ENCODE measurements around the gene SMIM41. TPM values are rescaled to one million over a fixed set of nuclear protein-coding genes. Genes with fewer than 3 reads are reported as not detected.

The SMIM41 gene
- total and polyA plus RNA-seq, 2 donors (not counting 1 experiment from before 2014, with no cell fraction given), result 2.0 to 4.8 TPM

DNA sequence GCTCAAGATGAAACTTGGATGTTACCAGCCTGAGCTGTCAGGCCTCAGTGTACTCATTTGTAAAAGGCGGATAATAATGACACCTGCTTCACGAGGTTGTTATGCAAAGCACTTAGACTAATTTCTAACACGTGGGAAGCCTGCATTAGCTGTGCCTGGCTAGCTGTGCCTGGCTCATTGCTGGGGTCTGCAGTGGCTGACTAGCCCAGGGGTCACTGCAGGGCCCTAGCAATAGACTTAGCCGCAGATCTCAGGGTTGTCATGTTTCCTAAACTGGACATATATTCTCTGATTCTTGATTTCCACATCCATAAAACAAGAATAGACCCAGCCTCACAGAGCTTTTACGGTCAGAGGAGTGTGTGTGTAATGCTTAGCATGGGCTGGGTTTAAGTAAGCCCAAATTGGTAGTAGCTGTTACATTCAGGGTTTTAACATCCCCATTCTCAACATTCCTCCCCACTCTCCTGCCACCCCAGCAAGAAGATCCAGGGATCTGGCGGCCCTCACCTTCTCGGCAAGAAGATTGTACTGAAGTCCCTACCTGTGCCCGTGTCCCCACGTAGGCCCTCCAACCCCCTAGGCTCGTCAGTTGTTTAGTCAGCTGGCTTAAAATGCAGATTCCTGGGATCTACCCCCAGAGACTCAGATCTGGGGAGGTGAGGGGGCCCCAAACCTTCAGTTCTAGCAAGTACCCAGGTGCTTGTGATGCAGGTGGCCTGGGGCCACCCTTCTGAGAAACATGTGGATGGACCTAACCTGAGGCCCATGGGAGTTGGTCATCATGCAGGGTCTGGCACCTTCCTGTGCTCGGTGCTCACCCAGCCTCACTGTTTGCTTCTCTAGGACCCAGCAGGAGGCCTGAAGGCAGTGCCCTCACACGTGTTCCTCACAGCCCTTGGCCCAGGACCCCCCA lies 19.7 kb upstream of the SMIM41 start:
- H2AFZ ChIP-seq (ENCODE audit: low read length), result no peak overlapping the region
- no peaks in the 10 kb centered on the region for H3K27me3 ChIP-seq (ENCODE audit: control insufficient read depth, insufficient read depth, low read length)
- H4K20me1 ChIP-seq (ENCODE audit: control insufficient read depth, extremely low read depth, insufficient read depth, low read length), result no peaks in the 10 kb centered on the region
- peaks cover 10% of the 10 kb centered on the region for H3K4me1 ChIP-seq (ENCODE audit: control insufficient read depth, extremely low read depth, insufficient read depth, low read length)
- H3K27ac ChIP-seq (ENCODE audit: insufficient read depth, low read length), result no peak overlapping the region
- TF ChIP-seq, protein P1, sequence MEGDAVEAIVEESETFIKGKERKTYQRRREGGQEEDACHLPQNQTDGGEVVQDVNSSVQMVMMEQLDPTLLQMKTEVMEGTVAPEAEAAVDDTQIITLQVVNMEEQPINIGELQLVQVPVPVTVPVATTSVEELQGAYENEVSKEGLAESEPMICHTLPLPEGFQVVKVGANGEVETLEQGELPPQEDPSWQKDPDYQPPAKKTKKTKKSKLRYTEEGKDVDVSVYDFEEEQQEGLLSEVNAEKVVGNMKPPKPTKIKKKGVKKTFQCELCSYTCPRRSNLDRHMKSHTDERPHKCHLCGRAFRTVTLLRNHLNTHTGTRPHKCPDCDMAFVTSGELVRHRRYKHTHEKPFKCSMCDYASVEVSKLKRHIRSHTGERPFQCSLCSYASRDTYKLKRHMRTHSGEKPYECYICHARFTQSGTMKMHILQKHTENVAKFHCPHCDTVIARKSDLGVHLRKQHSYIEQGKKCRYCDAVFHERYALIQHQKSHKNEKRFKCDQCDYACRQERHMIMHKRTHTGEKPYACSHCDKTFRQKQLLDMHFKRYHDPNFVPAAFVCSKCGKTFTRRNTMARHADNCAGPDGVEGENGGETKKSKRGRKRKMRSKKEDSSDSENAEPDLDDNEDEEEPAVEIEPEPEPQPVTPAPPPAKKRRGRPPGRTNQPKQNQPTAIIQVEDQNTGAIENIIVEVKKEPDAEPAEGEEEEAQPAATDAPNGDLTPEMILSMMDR (conservative IDR thresholded peaks at IDR 0.05 in 1 of 2, IDR thresholded peaks at IDR 0.05 in 1 of 2; ENCODE audit: low read depth in 1 of 2, low read length in 2 of 2), result no peak
- TF ChIP-seq EZH2 (IDR thresholded peaks at IDR 0.05; ENCODE audit: low read length, missing control alignments), result no peak
- H3K4me2 ChIP-seq (ENCODE audit: extremely low read depth, insufficient read depth, low read length), result no peak overlapping the region
- DNase-seq (ENCODE audit: low read depth in 2 of 2), result peak in 1 of 2 donors; percentile 76
- no peaks in the 10 kb centered on the region for H3K79me2 ChIP-seq (ENCODE audit: control insufficient read depth, insufficient read depth, low read length)
- H3K36me3 ChIP-seq (ENCODE audit: control insufficient read depth, insufficient read depth, low read length), result peaks cover 6% of the 10 kb centered on the region
- no peak overlapping the region for H3K9ac ChIP-seq (ENCODE audit: insufficient read depth, low read length)
- no peaks in the 10 kb centered on the region for H3K9me3 ChIP-seq (ENCODE audit: control insufficient read depth, insufficient read depth, low read depth, low read length)
- no peak overlapping the region for H3K4me3 ChIP-seq (replicated peaks in 1 of 4; ENCODE audit: control extremely low read depth in 1 of 4, insufficient read depth in 1 of 4, low read depth in 3 of 4, low read length in 4 of 4)

DNA sequence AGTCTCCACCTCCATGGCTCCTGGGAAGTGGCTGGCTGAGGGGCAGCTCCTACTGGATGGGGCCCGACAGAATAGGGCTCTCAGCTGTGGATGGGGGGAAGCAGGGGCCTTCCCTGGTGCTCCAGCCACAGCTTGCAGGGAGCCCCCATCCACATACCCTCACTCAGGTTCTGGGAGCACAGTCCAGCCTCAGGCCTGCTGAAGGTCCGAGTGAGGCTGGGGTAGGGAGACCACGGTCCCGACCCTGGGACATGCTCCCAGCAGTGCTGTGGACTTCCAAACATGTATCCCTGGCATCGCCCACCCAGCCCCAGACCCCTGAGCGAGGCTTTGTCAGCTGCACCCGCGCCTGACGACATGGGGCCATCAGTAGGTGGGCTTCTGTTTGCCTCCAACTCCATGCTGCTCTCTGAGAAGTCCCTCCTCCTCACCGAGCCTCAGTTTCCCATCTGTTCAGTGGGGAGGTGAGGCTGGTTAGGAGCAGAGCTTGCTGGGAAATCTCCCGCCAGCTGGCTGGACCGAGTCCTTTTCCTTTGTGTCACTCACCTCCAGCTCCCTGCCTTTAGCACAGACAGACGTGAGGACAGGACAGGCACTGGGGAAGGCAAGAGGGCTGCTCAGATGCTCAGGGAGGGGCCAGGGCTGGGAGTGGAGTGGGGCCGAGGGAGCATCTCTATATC lies 18.9 kb upstream of the SMIM41 start:
- no peak overlapping the region for H3K27ac ChIP-seq (ENCODE audit: insufficient read depth, low read length)
- H3K4me3 ChIP-seq (replicated peaks in 1 of 4; ENCODE audit: control extremely low read depth in 1 of 4, insufficient read depth in 1 of 4, low read depth in 3 of 4, low read length in 4 of 4), result no peak overlapping the region
- no peaks in the 10 kb centered on the region for H3K9me3 ChIP-seq (ENCODE audit: control insufficient read depth, insufficient read depth, low read depth, low read length)
- H3K36me3 ChIP-seq (ENCODE audit: control insufficient read depth, insufficient read depth, low read length), result peaks cover 6% of the 10 kb centered on the region
- no peaks in the 10 kb centered on the region for H3K27me3 ChIP-seq (ENCODE audit: control insufficient read depth, insufficient read depth, low read length)
- no peak for TF ChIP-seq EZH2 (IDR thresholded peaks at IDR 0.05; ENCODE audit: low read length, missing control alignments)
- TF ChIP-seq, protein P1 (conservative IDR thresholded peaks at IDR 0.05 in 1 of 2, IDR thresholded peaks at IDR 0.05 in 1 of 2; ENCODE audit: low read depth in 1 of 2, low read length in 2 of 2), result no peak
- H3K9ac ChIP-seq (ENCODE audit: insufficient read depth, low read length), result no peak overlapping the region
- DNase-seq (ENCODE audit: low read depth in 2 of 2), result no peak
- H4K20me1 ChIP-seq (ENCODE audit: control insufficient read depth, extremely low read depth, insufficient read depth, low read length), result no peaks in the 10 kb centered on the region
- H3K4me1 ChIP-seq (ENCODE audit: control insufficient read depth, extremely low read depth, insufficient read depth, low read length), result peaks cover 10% of the 10 kb centered on the region
- no peak overlapping the region for H2AFZ ChIP-seq (ENCODE audit: low read length)
- H3K79me2 ChIP-seq (ENCODE audit: control insufficient read depth, insufficient read depth, low read length), result no peaks in the 10 kb centered on the region
- H3K4me2 ChIP-seq (ENCODE audit: extremely low read depth, insufficient read depth, low read length), result no peak overlapping the region

DNA sequence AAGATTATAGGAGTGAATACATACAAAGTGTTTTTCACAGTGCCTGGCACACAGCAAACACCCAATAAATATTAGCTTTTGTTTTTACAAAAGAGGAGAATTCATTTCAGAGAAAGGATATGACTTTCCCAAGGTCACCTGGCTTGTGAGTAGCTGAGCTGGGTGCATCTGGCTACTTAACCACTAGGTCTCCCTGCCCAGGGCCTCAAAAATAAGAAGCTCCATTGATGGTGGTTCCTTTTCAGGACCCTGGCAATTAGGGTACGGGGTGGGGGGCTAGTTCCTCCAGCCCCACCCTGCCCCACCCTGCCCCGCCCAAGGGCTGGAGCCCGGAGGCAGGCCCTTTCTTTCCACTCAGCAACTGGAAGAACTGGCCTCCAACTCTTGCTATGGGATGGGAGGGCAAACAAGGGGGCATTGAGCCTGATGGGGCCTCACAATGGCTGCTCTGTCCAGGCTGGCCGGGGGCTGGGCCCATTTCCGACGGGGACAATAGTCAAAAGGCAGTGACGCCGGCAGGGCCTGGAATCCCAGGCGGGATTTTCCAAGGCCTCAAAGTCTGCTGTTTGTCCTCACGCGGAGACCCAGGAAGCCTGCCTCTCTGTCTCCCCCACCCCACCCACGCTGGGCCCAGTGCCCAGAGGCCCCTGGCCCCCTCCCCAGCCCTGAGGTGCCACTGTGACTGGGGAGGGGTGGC lies 17.9 kb upstream of the SMIM41 start:
- H2AFZ ChIP-seq (ENCODE audit: low read length), result no peak overlapping the region
- peaks cover 10% of the 10 kb centered on the region for H3K4me1 ChIP-seq (ENCODE audit: control insufficient read depth, extremely low read depth, insufficient read depth, low read length)
- TF ChIP-seq EZH2 (IDR thresholded peaks at IDR 0.05; ENCODE audit: low read length, missing control alignments), result no peak
- TF ChIP-seq, protein P1 (conservative IDR thresholded peaks at IDR 0.05 in 1 of 2, IDR thresholded peaks at IDR 0.05 in 1 of 2; ENCODE audit: low read depth in 1 of 2, low read length in 2 of 2), result no peak
- DNase-seq (ENCODE audit: low read depth in 2 of 2), result no peak
- no peak overlapping the region for H3K27ac ChIP-seq (ENCODE audit: insufficient read depth, low read length)
- no peaks in the 10 kb centered on the region for H4K20me1 ChIP-seq (ENCODE audit: control insufficient read depth, extremely low read depth, insufficient read depth, low read length)
- no peak overlapping the region for H3K4me3 ChIP-seq (replicated peaks in 1 of 4; ENCODE audit: control extremely low read depth in 1 of 4, insufficient read depth in 1 of 4, low read depth in 3 of 4, low read length in 4 of 4)
- H3K9me3 ChIP-seq (ENCODE audit: control insufficient read depth, insufficient read depth, low read depth, low read length), result no peaks in the 10 kb centered on the region
- H3K9ac ChIP-seq (ENCODE audit: insufficient read depth, low read length), result no peak overlapping the region
- peaks cover 6% of the 10 kb centered on the region for H3K36me3 ChIP-seq (ENCODE audit: control insufficient read depth, insufficient read depth, low read length)
- no peak overlapping the region for H3K4me2 ChIP-seq (ENCODE audit: extremely low read depth, insufficient read depth, low read length)
- no peaks in the 10 kb centered on the region for H3K79me2 ChIP-seq (ENCODE audit: control insufficient read depth, insufficient read depth, low read length)
- no peaks in the 10 kb centered on the region for H3K27me3 ChIP-seq (ENCODE audit: control insufficient read depth, insufficient read depth, low read length)
